Osteoblast (primary cell): ENCODE data around the gene KIF25. TPM values are rescaled to one million over a fixed set of nuclear protein-coding genes. Genes with fewer than 3 reads are reported as not detected.
"Not testable (repeated sequence)": the region's sequence is repeated elsewhere in the genome, so short reads cannot be mapped to it uniquely, and the experiment has no call there.

Source experiments
- DNase-seq: peaks from one replicate; pipeline ENCODE4 v3.0.0; 2011; ENCODE audit warnings: low spot score, mixed read lengths; ENCODE audit not compliant: insufficient read length; ENCODE audit errors: missing footprints
- H2AFZ ChIP-seq: 2 replicates; pipeline ENCODE4 v1.6.0; 2011; ENCODE audit warnings: mild to moderate bottlenecking, low read length
- H3K27ac ChIP-seq: 2 replicates; pipeline ENCODE4 v1.5.1; 2011; ENCODE audit warnings: mild to moderate bottlenecking, low read depth, low read length, moderate library complexity
- H3K27me3 ChIP-seq: 2 replicates; pipeline ENCODE4 v1.6.0; 2012; ENCODE audit warnings: mild to moderate bottlenecking, control low read depth, inconsistent platforms, low read length, moderate library complexity; ENCODE audit not compliant: insufficient read depth
- H3K36me3 ChIP-seq: 2 replicates; pipeline ENCODE4 v1.5.1; 2011; ENCODE audit warnings: mild to moderate bottlenecking, low read length, control low read depth, moderate library complexity; ENCODE audit not compliant: insufficient read depth
- H3K4me1 ChIP-seq: 2 replicates; pipeline ENCODE4 v1.5.1; 2011; ENCODE audit warnings: mild to moderate bottlenecking, low read length, control low read depth, moderate library complexity; ENCODE audit not compliant: insufficient read depth
- H3K4me2 ChIP-seq: 2 replicates; pipeline ENCODE4 v1.6.0; 2011; ENCODE audit warnings: mild to moderate bottlenecking, low read length; ENCODE audit not compliant: insufficient read depth
- H3K4me3 ChIP-seq: fragments of 200-600 bp; sonication (generic); 3 replicates; pipeline ENCODE4 v1.5.1; 2012; ENCODE audit warnings: mild to moderate bottlenecking, low read length, inconsistent platforms; ENCODE audit not compliant: insufficient read depth
- H3K79me2 ChIP-seq: 2 replicates; pipeline ENCODE4 v1.6.0; 2012; ENCODE audit warnings: mild to moderate bottlenecking, low read length, control low read depth, inconsistent platforms; ENCODE audit not compliant: insufficient read depth
- H3K9me3 ChIP-seq: 2 replicates; pipeline ENCODE4 v1.5.1; 2011; ENCODE audit warnings: low read depth, low read length, control low read depth
- H4K20me1 ChIP-seq: 2 replicates; pipeline ENCODE4 v1.6.0; 2012; ENCODE audit warnings: mild to moderate bottlenecking, low read length, control low read depth; ENCODE audit not compliant: insufficient read depth
- total RNA-seq: library from RNA; depleted of rRNA; stranded (reverse); fragments of >200 nt; gene quantifications from 2 replicates; pipeline ENCODE4 v1.2.3, GENCODE V29; 2012
- TF ChIP-seq, protein P1 (sequence below): IDR thresholded peaks from 2 replicates; pipeline ENCODE4 v1.5.1; 2011; ENCODE audit warnings: mild to moderate bottlenecking, low read depth, low read length, moderate library complexity; ENCODE audit errors: extremely low read depth

The KIF25 gene
- total RNA-seq, 1 donor = not detected

DNA sequence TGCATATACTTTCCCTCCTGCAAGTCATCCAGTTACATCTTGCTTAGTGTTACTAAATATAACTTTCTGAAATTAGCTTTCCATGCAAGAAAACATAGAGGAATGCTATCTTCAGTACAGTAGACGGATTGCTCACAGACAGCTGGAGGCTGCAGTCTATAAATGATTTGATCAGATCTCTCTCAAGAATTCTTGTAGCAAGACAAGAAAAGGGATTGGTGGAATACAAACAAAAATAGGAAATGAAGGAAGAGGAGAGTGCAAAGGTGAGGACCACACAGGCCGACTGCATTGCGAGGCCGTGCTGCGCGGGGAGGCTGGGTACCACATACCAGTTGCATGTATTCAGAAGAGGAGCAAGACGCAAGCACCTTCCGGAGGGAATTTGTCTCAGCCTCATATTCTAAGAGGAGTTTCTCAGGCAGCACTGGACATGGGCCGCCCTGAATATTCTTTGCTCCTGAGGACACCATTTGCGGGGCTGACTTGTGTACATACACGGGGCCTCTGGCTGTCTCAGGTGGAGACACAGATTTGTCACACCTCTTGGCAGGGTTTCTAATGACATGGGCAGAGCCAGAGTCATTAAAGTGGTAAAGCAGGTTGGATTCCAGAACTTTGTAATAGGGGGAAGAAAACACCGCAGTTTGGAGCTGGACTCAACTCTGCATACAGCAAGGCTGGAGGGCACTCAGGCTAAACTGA is 22.7 kb upstream of the KIF25 start:
- peak; percentile 87 for DNase-seq
- Histone ChIP-seq H2AFZ (no peak overlapping the region), H3K36me3 (no peaks in the 10 kb centered on the region), H4K20me1 (no peaks in the 10 kb centered on the region), H3K4me1 (no peaks in the 10 kb centered on the region), H3K27ac (no peak overlapping the region), H3K9me3 (no peaks in the 10 kb centered on the region), H3K79me2 (no peaks in the 10 kb centered on the region), H3K4me3 (no peak overlapping the region), H3K27me3 (no peaks in the 10 kb centered on the region), H3K4me2 (no peak overlapping the region)
- TF ChIP-seq, protein P1, sequence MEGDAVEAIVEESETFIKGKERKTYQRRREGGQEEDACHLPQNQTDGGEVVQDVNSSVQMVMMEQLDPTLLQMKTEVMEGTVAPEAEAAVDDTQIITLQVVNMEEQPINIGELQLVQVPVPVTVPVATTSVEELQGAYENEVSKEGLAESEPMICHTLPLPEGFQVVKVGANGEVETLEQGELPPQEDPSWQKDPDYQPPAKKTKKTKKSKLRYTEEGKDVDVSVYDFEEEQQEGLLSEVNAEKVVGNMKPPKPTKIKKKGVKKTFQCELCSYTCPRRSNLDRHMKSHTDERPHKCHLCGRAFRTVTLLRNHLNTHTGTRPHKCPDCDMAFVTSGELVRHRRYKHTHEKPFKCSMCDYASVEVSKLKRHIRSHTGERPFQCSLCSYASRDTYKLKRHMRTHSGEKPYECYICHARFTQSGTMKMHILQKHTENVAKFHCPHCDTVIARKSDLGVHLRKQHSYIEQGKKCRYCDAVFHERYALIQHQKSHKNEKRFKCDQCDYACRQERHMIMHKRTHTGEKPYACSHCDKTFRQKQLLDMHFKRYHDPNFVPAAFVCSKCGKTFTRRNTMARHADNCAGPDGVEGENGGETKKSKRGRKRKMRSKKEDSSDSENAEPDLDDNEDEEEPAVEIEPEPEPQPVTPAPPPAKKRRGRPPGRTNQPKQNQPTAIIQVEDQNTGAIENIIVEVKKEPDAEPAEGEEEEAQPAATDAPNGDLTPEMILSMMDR = no peak

DNA sequence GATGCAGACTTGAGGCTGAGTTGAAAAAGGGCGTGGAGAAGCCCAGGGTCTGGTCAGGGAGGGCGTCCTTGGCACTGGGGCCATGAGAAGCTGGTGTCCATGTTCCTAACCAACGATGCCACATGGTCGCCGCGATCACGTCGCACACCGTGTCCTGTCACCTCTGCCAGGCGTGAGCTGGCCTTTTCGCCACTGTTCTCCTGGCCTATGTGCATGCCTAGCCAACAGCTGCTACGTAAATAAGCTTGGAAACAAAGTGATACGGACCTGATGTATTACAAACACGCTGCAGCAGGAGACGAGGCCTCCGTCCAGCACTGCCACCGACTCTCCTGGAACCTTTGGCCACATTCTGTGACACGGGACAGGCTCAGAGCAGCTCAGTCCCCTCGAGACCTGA is 22.0 kb upstream of the KIF25 start:
- Histone ChIP-seq H3K27me3 (no peaks in the 10 kb centered on the region), H3K4me3 (no peak overlapping the region), H2AFZ (no peak overlapping the region), H4K20me1 (no peaks in the 10 kb centered on the region), H3K9me3 (no peaks in the 10 kb centered on the region), H3K79me2 (no peaks in the 10 kb centered on the region), H3K36me3 (no peaks in the 10 kb centered on the region), H3K27ac (no peak overlapping the region), H3K4me2 (no peak overlapping the region), H3K4me1 (no peaks in the 10 kb centered on the region)
- no peak for DNase-seq
- TF ChIP-seq, protein P1 = no peak

DNA sequence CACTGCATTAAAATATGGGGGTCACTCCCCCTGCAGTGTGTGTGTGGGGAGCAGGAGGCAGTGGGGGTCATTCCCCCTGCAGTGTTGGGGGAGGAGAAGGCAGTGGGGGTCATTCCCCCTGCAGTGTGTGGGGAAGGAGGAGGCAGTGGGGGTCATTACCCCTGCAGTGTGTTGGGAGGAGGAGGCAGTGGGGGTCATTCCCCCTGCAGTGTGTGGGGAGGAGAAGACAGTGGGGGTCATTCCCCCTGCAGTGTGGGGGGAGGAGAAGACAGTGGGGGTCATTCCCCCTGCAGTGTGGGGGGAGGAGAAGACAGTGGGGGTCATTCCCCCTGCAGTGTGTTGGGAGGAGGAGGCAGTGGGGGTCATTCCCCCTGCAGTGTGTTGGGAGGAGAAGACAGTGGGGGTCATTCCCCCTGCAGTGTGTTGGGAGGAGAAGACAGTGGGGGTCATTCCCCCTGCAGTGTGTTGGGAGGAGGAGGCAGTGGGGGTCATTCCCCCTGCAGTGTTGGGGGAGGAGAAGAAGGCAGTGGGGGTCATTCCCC is 21.3 kb upstream of the KIF25 start:
- not testable (repeated sequence) for H3K4me3 ChIP-seq, H3K9me3 ChIP-seq, H2AFZ ChIP-seq, H3K36me3 ChIP-seq, H4K20me1 ChIP-seq, DNase-seq, H3K79me2 ChIP-seq, H3K27me3 ChIP-seq, H3K27ac ChIP-seq, H3K4me2 ChIP-seq, H3K4me1 ChIP-seq

DNA sequence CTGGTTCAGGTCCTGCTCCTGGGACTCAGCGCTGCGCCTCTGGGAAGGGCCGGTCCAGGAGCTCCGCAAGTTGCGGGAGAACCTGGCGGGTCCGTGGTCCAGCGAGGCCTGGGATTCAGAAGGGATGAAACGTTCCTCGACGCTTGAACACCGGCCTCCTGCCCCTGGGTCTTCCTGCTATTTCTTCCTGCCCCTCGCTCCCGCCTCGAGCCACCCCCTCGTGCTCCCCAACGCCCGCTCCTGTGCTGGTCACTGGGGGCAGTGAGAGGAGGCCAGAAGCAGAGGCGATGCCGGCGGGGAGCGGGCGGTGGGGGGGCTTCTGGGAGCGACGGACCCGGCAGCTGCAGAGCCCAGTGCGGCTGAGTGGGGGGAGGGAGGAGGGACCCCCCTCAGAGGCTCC is 20.8 kb upstream of the KIF25 start:
- no peak for DNase-seq

More for the DNA sequence above, 20.8 kb upstream of the KIF25 start:
- Histone ChIP-seq H3K27me3 (no peaks in the 10 kb centered on the region), H3K27ac (no peak overlapping the region), H3K9me3 (no peaks in the 10 kb centered on the region), H3K79me2 (no peaks in the 10 kb centered on the region), H3K4me1 (no peaks in the 10 kb centered on the region), H3K4me2 (no peak overlapping the region), H4K20me1 (no peaks in the 10 kb centered on the region), H2AFZ (no peak overlapping the region), H3K4me3 (no peak overlapping the region), H3K36me3 (no peaks in the 10 kb centered on the region)
- TF ChIP-seq, protein P1 = no peak
